HepG2 (cell line): Measurements from ENCODE around the gene SLC6A9. TPM values are rescaled to one million over a fixed set of nuclear protein-coding genes. Genes with fewer than 3 reads are reported as not detected.

Experiments used
- CCAR2 ChIP-seq: fragments of 200-400 bp; formaldehyde crosslinking; optimal IDR thresholded peaks from 2 replicates; pipeline ENCODE3; 2018; ENCODE audit warnings: low read depth, mild to moderate bottlenecking, low read length, moderate library complexity
- CENPX ChIP-seq: sonication (generic); formaldehyde crosslinking; IDR thresholded peaks from 2 replicates; pipeline ENCODE4 v1.9.0; 2021; ENCODE audit warnings: mild to moderate bottlenecking, missing genetic modification reagents, moderate library complexity
- HIVEP1 ChIP-seq: sonication (generic); formaldehyde crosslinking; IDR thresholded peaks from 2 replicates; pipeline ENCODE4 v1.4.0; 2020; ENCODE audit warnings: mild to moderate bottlenecking, missing genetic modification reagents
- HOXA3 ChIP-seq: sonication (generic); formaldehyde crosslinking; IDR thresholded peaks from 2 replicates; pipeline ENCODE4 v1.5.0; 2020; ENCODE audit warnings: missing genetic modification reagents
- JDP2 ChIP-seq: sonication (generic); formaldehyde crosslinking; IDR thresholded peaks from 2 replicates; pipeline ENCODE4 v1.8.1; 2022; ENCODE audit warnings: missing genetic modification reagents, borderline replicate concordance
- MAFK ChIP-seq, 2 experiments: IDR thresholded peaks in 1 of 2; conservative IDR thresholded peaks in 1 of 2; 2 replicates each; pipeline ENCODE4 v1.6.1; 2011; ENCODE audit warnings: improper control_type of control experiment in 2 of 2, low read length in 2 of 2
- PAX8 ChIP-seq: sonication (generic); formaldehyde crosslinking; IDR thresholded peaks from 2 replicates; pipeline ENCODE4 v1.8.0; 2022; ENCODE audit warnings: mild to moderate bottlenecking, missing genetic modification reagents, borderline replicate concordance
- PREB ChIP-seq: sonication (generic); formaldehyde crosslinking; IDR thresholded peaks from 2 replicates; pipeline ENCODE4 v1.4.0; 2020; ENCODE audit warnings: missing genetic modification reagents
- SMAD9 ChIP-seq: sonication (generic); formaldehyde crosslinking; IDR thresholded peaks from 2 replicates; pipeline ENCODE4 v1.5.1; 2020; ENCODE audit warnings: mild to moderate bottlenecking, missing genetic modification reagents
- SP4 ChIP-seq: sonication (generic); formaldehyde crosslinking; IDR thresholded peaks from 2 replicates; pipeline ENCODE4 v1.8.1; 2023; ENCODE audit warnings: mild to moderate bottlenecking, missing genetic modification reagents
- STAT6 ChIP-seq: sonication (generic); formaldehyde crosslinking; IDR thresholded peaks from 2 replicates; pipeline ENCODE4 v1.4.0; 2020; ENCODE audit warnings: missing genetic modification reagents, mild to moderate bottlenecking, borderline replicate concordance
- TSC22D2 ChIP-seq: sonication (generic); formaldehyde crosslinking; IDR thresholded peaks from 2 replicates; pipeline ENCODE4 v1.5.1; 2020; ENCODE audit warnings: missing genetic modification reagents, mild to moderate bottlenecking, borderline replicate concordance
- YY1 ChIP-seq: IDR thresholded peaks from 2 replicates; pipeline ENCODE4 v1.6.1; 2011; ENCODE audit warnings: low read length, low read depth, moderate library complexity, mild to moderate bottlenecking; ENCODE audit not compliant: insufficient read depth, insufficient replicate concordance
- ZNF280B ChIP-seq: sonication (generic); formaldehyde crosslinking; IDR thresholded peaks from 2 replicates; pipeline ENCODE4 v1.5.0; 2020; ENCODE audit warnings: missing genetic modification reagents, mild to moderate bottlenecking, borderline replicate concordance
- ZNF564 ChIP-seq: sonication (generic); formaldehyde crosslinking; IDR thresholded peaks from 2 replicates; pipeline ENCODE4 v1.8.1; 2023; ENCODE audit warnings: mild to moderate bottlenecking, missing genetic modification reagents
- ZNF569 ChIP-seq: sonication (generic); formaldehyde crosslinking; IDR thresholded peaks from 2 replicates; pipeline ENCODE4 v1.5.0; 2020; ENCODE audit warnings: mild to moderate bottlenecking, missing genetic modification reagents, moderate library complexity, borderline replicate concordance
- ZNF703 ChIP-seq: sonication (generic); formaldehyde crosslinking; IDR thresholded peaks from 2 replicates; pipeline ENCODE4 v1.5.1; 2020; ENCODE audit warnings: missing genetic modification reagents, mild to moderate bottlenecking, moderate library complexity, borderline replicate concordance
- ZSCAN31 ChIP-seq: sonication (generic); formaldehyde crosslinking; IDR thresholded peaks from 2 replicates; pipeline ENCODE4 v1.5.0; 2020; ENCODE audit warnings: low read depth, mild to moderate bottlenecking, missing genetic modification reagents
- ZUFSP ChIP-seq: sonication (generic); formaldehyde crosslinking; IDR thresholded peaks from 2 replicates; pipeline ENCODE4 v1.9.0; 2021; ENCODE audit warnings: missing genetic modification reagents, mild to moderate bottlenecking, borderline replicate concordance
- polyA plus RNA-seq, 8 experiments: library from polyadenylated mRNA; depleted of rRNA in 3 of 8; stranded (reverse) in 7 of 8; unstranded in 1 of 8; fragments of >200 nt; fragmentation: Illumina TruSeq in 4 of 8; extraction: Trizol in 4 of 8; gene quantifications; 2 replicates each; pipeline versions ENCODE4 v1.2.1 to v1.2.3, GENCODE V29; 2011 to 2016; ENCODE audit warnings: low read depth in 4 of 8, missing spikeins in 1 of 8, mixed read lengths in 1 of 8; ENCODE audit not compliant: insufficient read depth in 1 of 8
- total RNA-seq, 5 experiments: library from RNA; depleted of rRNA; stranded (reverse); fragments of >200 nt; fragmentation: Illumina TruSeq; extraction: Trizol; gene quantifications; 2 replicates each; pipeline ENCODE4 v1.2.3, GENCODE V29; 2016; ENCODE audit warnings: low read depth in 1 of 5

The SLC6A9 gene
- total and polyA plus RNA-seq, 2 of the 13 experiments (the other 11 are each of a cell fraction or from before 2014, with no cell fraction given) = 8.5 to 9.9 TPM

GRCh38 chr1:43974443-43975248 lies 56.6 kb downstream of the SLC6A9 start, which contains the start of gene ATP6V0B (continued):
- peak; percentile 21; the same call in 1 of the 2 replicates for TF ChIP-seq STAT6 (CRISPR knock-in tag)
- TF ChIP-seq ZNF703 (CRISPR knock-in tag) = no peak
- TF ChIP-seq SP4 (CRISPR knock-in tag) = peak; percentile 59; the same call in 1 of the 2 replicates
- TF ChIP-seq HIVEP1 (CRISPR knock-in tag) = peak; percentile 71; the same call in 1 of the 2 replicates
- no peak for TF ChIP-seq MAFK (conservative IDR thresholded peaks at IDR 0.05 in 1 of 2, IDR thresholded peaks at IDR 0.05 in 1 of 2; ENCODE audit: low read length in 2 of 2)
- TF ChIP-seq ZUFSP (CRISPR knock-in tag) = no peak
- TF ChIP-seq SMAD9 (CRISPR knock-in tag) = no peak
- TF ChIP-seq ZNF569 = no peak
- no peak; the same call in none of the 2 replicates for TF ChIP-seq ZSCAN31 (CRISPR knock-in tag)
- TF ChIP-seq ZNF280B (CRISPR knock-in tag) = no peak
- TF ChIP-seq CENPX (CRISPR knock-in tag) = no peak
- TF ChIP-seq ZNF564 (CRISPR knock-in tag) = peak; percentile 81
- TF ChIP-seq PAX8 (CRISPR knock-in tag) = no peak
- TF ChIP-seq YY1 = peak; percentile 83
- no peak for TF ChIP-seq CCAR2
- TF ChIP-seq TSC22D2 (CRISPR knock-in tag) = no peak
- TF ChIP-seq PREB (CRISPR knock-in tag) = no peak
- TF ChIP-seq JDP2 (CRISPR knock-in tag) = no peak
- peak; percentile 94 for TF ChIP-seq HOXA3 (CRISPR knock-in tag)
